Stimulated activated CD4-positive, alpha-beta T cell treated with anti-CD3 and anti-CD28 coated beads, Interleukin-1b, Interleukin-23, amount 100 ng/mL, for 1 hour (primary cell): Measurements from ENCODE around the gene PRR7.
"Not testable (repeated sequence)": the region's sequence is repeated elsewhere in the genome, so short reads cannot be mapped to it uniquely, and the experiment has no call there.

Experiments used
- DNase-seq, 2 donors: peaks; one replicate each; pipeline ENCODE4 v3.0.0-alpha.2; 2020; ENCODE audit warnings: low read depth in 2 of 2

PRR7 gene, protein sequence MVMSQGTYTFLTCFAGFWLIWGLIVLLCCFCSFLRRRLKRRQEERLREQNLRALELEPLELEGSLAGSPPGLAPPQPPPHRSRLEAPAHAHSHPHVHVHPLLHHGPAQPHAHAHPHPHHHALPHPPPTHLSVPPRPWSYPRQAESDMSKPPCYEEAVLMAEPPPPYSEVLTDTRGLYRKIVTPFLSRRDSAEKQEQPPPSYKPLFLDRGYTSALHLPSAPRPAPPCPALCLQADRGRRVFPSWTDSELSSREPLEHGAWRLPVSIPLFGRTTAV

DNA sequence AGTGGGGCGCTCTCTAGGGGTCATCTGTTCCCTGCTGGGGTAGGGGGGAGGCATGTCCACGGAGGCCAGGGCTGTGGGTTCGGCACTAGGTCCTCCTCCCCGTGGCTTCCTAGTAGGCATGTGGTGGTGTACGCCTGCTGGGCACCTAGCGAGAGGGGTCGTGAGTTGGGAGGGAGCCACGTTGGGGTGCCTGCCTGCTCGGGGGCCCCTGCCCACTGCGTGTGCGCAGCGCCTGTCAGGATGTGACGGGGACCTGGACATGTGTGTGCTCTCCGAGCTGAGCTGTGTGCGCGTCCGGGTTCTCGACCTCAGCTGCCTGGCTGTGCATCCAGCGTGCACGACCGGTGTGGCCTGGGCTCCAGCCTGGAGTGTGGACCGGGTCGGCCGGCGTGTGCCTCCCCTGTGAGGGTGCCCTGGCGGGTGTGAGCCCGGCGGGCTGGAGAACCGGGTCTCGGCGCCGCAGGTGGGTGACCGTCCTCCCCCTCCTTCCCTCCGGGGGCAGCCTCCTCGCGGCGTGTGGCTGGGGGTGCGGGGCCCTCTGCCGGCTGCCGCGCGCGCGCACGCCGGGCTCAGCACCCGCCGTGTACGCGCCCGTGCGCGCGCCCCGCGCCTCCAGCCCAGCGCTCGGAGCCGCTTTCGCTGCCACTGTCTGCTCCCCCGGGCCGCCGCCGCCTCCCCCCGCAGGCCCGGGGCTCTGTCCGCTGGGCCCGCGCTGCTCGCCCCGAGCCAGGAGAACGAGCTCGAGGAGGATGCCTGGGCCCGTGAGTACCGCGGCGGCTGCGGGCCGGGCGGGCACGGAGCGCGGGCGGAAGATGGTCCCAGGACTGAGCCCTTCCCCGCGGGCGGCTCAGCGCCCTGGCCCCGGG, at the start of gene PRR7:
PRR7 (plus strand) TSS at position 615 of the 866 bp plus-strand sequence. CDS start 8,254 bp downstream, outside the sequence.
- no peak for DNase-seq

DNA sequence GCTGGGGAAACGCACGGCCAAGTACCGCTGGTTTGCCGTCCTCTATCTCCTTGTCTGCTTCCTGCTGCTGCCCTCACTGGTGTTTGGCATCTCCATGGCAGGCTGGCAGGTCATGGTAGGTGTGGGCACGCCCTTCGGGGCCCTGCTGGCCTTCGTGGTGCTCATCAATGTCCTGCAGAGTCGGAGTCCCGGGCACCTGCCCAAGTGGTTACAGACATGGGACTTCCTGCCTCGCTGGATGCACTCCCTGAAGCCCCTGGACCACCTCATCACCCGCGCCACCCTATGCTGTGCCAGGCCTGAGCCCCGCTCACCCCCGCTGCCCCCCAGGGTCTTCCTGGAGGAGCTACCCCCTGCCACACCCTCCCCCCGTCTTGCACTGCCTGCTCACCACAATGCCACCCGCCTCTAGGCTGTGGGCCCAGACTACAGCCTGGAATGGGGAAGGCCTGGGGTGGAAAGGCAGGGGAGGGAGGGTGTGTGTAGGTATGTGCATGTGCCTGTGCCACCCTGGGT, 48.7 kb upstream of the PRR7 start:
- no peak for DNase-seq

DNA sequence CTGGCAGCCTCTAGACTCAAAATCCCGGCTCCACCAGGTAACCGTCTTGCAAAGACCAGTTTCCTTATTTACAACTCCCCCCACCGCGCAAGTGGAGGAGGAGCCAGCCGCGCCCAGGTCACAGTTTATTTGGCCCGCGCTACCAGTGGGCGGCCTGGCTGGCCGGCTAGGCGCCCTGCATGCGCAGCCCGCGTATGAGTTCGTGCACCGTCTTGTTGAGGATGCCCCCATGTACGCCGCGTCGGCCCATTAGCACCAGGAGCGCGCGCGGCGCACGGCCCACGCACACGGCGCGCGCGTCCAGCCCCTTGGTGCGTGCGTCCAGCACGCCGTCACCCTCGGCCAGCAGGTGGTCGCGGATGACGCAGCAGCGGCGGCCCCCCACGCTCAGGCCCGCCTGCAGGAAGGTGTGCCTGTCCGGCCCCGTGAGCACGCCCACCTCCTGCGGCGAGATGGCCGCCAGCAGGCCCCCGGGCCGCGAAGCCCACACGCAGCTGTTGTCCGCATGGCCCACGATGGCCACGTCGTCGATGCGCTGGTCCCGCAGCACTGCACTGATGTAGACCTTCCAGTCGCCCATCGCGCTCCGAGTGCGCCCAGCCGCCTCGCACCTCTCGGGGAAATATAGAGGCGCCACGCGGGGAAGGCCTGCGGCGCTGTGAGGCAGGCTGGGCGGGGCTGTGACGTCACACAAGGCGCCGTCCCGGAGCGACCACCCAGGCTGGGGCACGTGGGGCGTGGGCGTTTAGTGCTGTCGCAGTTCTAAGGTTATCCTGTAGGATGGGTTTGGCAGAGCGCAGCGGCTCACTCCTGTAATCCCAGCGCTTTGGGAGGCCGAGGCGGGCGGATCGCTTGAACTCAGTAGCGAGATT, 46.4 kb upstream of the PRR7 start, which contains the start of gene PFN3:
PFN3 (minus strand) TSS at position 665 of the 872 bp plus-strand sequence; CDS start at position 580, 85 bp downstream.
- no peak for DNase-seq

DNA sequence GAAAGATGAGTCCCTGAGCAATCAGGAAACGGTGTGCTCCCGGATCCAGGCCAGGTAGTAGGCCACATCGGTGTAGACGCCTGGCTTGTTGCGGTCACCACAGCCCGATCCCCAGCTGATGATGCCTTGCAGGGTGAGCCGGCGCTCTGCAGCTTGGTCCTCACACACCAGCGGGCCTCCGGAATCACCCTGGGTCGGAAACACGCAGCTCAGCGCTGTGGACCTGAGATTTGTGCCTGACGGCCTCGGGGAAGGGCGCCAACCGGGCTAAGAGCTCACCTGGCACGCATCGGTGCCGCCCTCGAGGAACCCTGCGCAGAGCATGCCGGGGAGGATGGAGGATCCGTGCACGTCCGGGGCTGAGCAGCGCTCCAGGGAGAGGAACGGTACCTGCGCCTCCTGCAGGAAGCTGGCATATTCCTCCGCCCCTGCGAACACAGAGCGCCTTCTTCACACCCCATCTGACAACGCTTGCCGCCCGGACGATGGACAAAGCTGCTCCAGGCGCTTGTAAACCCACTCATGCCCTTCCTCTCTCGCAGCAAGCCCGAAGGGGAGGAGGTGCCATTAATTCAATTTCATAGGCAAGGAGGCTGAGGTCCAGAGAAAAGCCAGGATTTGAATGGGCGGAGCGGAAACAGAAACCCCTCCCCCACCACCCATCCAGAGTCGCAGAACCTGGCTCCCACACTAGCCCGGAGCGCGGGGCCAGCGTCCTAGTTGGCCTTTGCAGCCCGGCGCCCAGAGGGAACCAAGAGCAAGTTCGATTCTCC, 44.2 kb upstream of the PRR7 start:
- DNase-seq, result peak in 1 of 2 donors; percentile 44

DNA sequence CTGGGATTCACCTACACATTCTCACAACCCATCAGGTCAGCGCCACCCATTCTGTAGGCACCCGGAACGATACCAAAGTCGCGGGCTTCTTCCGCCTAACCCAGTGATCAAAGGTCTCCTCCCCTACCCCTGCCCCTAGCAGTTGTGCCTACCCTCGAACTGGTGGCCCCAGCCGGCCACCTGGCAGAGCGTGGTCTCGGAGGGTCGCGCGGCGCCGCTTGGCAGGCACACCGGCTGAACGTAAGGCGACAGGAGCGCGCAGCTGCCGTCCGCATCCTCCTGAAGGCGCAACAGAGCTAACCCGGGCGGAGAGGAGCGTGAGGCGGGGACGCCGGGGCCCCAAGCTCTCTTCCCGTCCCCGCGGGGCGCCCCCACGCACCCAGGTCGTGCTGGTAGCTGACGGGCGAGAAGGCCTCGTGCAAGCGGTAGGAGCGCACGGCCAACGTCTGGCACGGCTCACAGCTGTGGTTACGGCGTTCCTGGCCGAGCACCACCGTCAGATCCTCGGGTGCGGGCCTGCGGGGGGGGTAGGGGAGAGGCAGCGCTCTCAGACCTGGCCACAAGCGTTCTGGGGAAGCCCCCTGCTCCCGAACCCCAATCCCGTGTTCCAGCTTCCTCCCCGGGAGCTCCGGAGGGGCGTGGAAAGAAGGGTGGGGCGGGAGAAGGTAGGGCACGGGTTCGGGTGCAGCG, 43.4 kb upstream of the PRR7 start:
- DNase-seq, result no peak

DNA sequence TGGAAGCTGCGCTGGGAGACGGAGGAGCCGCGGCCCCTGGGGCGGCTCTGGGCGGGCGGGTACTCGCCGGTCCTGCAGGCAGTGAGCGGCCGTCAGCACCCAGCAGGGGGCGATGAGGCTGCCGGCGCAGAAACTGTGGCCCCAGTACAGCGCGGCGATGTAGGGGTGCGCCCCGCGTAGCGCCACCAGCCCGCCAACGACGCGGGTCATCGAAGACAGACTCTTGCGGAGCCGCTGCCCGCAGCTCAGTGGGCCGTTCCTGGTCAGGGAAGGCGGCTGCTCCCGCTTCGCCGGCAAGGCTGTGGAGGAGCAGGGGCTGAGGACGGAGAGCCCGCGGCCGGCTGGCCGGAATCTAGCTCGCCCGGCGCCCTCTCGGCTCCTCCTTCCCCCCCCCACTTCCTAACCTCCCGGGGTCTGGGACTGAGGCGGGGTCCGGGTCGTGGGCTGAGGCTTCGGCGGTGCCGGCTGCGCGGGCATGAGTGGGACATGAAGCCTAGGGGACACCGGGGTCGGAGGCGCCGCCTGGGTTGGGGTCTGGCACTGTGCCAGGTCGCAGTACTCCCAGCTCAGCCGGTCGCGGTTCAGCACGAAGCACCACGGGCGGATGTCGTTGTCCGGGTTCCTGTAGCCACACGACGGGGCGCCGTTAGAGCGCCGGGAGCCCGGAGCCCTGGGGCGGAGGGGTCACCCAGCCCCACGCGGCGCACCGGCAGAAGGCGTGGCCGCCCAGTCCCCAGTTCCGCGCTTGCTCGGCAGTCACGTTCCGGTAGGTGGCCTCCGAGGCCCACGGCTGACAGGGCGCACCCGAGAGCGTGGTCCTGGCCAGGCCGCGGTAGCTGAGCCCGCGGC, 42.6 kb upstream of the PRR7 start:
- peak; percentile 67 for DNase-seq

DNA sequence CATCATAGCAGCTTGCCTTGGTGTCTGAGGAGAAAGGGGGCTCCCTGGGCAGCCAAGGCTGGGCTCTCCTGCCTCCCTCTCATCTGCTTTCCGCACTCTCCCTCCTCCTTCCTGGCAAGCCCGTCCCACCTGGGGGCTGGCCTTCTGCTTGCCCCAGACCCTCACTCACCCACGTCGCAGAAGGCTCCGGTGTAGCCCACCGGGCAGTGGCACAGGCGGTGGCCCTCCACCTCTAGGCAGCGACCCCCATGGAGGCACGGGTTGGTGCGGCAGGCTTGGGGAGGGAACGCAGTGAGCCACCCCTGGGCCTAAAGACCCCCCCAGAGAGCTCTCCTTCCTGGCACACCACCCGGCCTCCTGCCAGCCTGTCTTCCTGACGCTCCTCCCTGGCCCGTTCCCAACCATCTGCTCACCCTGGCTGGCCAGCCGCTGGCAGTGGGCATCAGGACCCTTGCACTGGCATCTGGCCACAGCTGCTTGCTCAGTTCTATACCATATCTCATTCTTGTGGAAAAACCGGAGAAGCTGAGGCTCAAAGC, 41.9 kb upstream of the PRR7 start:
- no peak for DNase-seq

DNA sequence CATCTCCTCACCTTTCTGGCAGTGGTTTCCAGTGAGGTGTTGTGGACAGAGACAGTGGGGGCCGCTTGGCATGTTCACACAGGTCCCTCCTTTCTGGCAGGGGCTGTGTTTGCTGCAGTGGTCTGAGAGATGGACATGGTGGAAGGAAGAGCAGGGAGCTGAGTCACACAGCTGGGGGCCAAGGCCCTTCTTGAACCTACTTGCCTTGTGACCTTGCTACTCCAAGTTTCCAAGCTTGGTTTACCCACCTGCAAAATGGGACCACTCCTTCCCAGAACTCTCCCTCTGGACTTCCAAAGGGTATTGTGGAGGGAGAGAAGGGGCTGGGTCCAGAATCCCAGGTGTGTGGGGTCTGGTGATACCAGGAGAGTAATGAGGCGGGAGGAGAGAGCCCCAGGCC, 41.3 kb upstream of the PRR7 start:
- no peak for DNase-seq

DNA sequence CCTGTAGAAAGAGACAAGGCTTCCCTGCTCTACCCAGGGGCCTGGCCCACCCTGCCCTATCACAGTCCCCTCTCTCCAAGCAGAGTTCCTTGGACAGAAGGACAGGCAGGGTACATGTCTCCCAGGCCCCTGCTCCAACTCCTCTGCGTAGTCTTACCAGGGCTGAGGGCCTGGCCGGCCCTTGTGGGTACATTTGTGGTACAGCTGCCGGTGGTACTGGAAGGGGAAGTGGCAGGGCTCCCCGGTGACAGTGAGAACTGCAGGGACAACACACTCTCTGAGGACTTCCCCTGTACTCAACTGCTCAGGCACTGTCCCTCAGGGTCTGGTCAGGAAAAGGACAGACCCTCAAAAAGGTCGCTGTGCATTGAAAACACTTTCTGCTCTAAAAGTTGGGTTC, 40.8 kb upstream of the PRR7 start:
- no peak for DNase-seq

DNA sequence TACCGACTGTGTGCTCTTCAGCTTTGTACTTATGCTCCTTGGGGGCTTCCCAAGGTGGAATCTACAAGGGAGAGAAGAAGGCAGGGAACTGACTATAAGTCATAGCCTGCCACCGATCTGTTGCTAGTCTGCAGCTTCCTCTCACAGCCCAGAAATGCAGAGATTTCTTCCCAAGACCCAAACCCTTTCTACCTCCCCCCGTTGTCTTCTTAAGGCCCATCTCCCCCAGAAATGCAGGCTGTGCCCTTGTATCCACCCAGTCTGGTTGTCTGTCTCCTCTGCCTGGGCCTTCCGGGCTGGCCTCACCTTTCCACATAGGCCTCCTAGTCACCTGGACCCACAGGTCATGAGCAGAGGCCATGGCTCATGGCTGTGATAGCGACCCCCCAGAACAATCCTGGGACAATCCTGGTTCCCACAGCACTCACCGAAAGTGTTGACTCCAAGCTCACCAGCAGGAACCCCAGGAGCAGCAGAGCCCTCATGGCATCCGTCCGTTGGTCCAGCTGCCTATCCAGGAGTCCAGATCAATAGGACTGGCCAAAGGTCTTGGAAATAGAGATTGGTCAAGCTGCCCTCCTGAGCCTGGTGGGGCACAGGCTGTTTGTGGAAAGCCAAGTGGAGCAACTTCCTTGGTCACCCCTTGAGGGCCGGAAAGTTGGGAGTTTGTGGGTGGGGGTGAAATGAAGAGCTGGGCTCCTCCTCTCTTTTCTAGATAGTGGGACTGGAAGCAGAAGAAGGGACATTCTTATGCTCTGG, 37.4 kb upstream of the PRR7 start, which contains the start of gene F12:
F12 (minus strand) TSS at position 522 of the 759 bp plus-strand sequence; CDS start at position 485, 37 bp downstream.
- DNase-seq, result no peak

DNA sequence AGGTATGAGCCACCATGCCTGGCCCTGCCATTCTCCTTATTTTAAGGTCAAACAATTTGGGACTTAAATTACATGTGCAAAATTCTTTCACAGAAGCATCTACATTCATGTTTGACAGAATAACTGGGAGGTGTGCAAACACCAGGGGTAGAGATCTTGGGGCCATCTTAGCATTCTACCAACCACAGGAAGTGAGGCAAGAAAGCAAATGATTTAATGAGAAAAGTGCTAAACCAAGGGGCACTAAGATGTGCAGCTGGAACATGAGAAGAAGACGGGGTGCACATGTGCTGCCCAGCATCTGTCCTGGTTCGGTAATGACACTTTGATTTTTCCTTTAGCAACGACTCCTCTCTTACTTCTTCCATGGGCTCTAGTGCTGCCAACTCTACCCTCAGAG, 36.0 kb upstream of the PRR7 start:
- DNase-seq, result no peak

DNA sequence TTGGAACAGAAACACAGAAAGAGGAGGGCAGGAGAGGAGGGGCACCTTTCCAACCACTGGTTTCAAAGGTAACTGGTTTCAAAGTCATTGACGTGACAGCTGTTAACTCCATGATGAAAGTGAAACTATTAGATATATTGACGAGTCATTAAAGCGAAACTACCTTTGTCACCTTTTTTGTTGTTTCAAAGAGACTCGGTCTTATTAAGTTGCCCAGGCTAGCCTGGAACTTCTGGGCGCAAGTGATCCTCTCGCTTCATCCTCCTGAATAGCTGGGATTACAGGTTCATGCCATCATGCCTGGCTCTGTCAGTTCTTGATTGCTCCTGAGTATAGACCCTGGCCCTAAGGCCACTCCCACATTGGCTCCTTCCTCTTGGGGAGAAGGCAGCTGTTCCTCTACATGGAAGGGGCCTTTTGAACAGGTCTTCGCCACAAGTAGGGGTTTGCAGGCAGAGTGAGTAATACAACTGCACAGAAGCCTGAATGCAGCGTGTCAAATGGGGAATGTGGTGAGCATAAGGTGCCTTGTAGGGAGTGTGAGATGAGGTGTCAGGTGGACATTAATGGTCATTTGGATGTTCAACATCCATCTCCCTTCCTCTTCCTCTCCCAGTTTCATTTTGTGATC, 33.9 kb upstream of the PRR7 start:
- no peak for DNase-seq

DNA sequence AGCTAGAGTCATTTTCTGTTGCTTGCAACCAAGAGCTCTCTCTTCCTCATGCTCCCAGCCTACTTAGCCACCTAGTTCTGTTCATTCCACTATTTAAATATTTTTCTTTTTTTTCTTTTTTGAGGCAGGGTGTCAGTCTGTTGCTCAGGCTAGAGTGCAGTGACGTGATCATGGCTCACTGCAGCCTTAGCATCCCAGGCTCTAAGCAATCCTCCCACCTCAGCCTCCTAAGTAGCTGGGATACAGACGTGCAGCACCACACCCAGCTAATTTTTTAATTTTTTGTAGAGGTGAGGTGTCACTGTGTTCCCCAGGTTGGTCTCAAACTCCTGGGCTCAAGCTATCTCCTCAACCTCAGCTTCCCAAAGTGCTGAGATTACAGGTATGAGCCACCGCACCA, 32.1 kb upstream of the PRR7 start:
- no peak for DNase-seq

DNA sequence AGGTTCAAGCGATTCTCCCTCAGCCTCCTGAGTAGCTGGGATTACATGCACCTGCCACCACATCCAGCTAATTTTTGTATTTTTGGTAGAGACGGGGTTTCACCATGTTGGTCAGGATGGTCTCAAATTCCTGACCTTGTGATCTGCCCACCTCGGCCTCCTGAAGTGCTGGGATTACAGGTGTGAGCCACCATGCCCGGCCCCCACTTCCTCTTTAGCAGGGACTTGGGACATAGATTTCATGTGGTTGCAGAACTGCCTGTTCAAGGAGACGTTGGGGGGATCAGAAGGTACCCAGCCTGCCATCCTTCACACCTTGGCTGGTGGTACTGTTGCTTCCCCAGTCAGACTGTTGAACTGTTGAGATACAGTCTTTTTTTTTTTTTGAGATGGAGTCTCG, 29.5 kb upstream of the PRR7 start:
- not testable (repeated sequence) for DNase-seq

DNA sequence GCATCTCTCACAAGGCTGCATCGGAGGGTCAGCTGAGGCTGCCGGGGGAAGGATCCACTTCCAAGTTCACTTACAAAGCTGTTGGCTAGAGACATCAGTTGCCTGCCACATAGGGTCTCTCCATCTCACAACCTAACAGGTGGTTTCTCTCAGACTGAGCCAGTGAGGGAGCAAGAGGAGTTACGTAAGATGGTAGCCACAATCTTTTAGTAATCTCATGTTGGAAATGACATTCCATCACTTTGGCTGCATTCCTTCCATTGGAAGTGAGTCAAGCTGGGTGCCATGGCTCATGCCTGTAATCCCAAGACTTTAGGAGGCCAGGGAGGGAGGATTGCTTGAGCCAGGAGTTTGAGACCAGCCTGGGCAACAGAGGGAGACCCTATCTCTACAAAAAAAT, 27.6 kb upstream of the PRR7 start:
- DNase-seq, result no peak

DNA sequence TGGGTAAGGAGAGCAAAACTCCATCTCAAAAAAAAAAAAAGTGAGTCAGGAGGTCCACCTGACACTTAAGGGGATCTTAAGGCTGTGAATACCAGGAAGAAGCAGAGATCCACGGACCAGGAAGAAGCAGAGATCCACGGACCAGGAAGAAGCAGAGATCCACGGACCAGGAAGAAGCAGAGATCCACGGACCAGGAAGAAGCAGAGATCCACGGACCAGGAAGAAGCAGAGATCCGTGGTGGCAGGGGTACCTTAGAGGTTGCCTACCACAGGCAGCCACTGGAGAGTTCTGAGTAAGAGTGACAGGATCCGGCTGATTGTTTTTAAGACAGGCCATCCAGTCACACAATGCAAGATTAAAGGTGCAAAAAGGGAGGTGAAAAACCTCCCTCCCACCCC, 26.1 kb upstream of the PRR7 start:
- not testable (repeated sequence) for DNase-seq

DNA sequence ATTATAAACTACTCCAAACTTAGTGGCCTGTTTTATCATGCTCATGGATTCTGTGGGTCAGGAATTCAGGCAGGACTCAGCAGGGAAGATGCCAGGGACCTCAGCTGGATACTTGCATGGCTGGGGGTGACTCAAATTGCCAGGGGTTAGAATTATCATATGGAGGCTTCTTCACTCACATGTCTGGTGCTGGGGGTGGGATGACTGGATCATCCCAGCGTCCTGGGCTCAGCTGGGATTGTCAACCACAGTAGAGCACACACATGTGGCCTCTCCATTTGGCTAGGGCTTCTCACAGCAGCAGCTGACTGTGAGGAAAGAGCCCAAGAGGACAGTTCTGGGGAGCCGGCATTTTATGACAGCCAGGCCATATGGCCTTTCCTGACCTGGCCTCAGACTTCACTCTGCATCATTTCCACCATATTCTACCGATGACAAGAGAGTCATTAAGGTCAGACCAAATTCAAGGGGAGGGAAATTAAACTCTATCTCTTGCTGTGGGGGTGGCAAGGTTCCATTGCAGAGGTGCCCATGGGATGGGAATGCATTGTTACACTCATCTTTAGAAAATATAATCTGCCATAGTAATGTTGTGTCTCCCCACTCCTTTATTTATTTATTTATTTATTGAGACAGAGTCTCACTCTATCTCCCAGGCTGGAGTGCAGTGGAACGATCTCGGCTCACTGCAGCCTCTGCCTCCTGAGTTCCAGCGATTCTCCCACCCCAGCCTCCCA, 25.4 kb upstream of the PRR7 start:
- DNase-seq, result no peak
